IPS-NIHi11 (cell line): ENCODE measurements around the gene CDK17.
A peak's percentile ranks its signal among the peaks of the same experiment; 100 is the strongest.
"Not testable (repeated sequence)": the region's sequence is repeated elsewhere in the genome, so short reads cannot be mapped to it uniquely, and the experiment has no call there.

Source experiments
- DNase-seq: peaks from one replicate; pipeline ENCODE4 v3.0.0; 2012; ENCODE audit warnings: mixed read lengths, low spot score

CDK17 gene

GRCh38 chr12:96387981-96388380 lies 12.3 kb downstream of the CDK17 start:
- no peak for DNase-seq

- DNase-seq: no peak
Measured at GRCh38 chr12:96386794-96387193, 13.4 kb downstream of the CDK17 start.

- DNase-seq: no peak
Measured at GRCh38 chr12:96383991-96384390, 16.2 kb downstream of the CDK17 start.

GRCh38 chr12:96383371-96383770 lies 16.9 kb downstream of the CDK17 start:
- no peak for DNase-seq

- not testable (repeated sequence) for DNase-seq
Measured at GRCh38 chr12:96379743-96380142, 20.5 kb downstream of the CDK17 start.

GRCh38 chr12:96378319-96378718 lies 21.9 kb downstream of the CDK17 start:
- DNase-seq: no peak

GRCh38 chr12:96376865-96377264 lies 23.4 kb downstream of the CDK17 start:
- DNase-seq: no peak

- DNase-seq: no peak
Measured at GRCh38 chr12:96375841-96376604, 24.2 kb downstream of the CDK17 start.

- DNase-seq: no peak
Measured at GRCh38 chr12:96375170-96375569, 25.1 kb downstream of the CDK17 start.

- no peak for DNase-seq
Measured at GRCh38 chr12:96371790-96372699, 28.2 kb downstream of the CDK17 start.

- no peak for DNase-seq
Measured at GRCh38 chr12:96371138-96371789, 29.0 kb downstream of the CDK17 start.

GRCh38 chr12:96368687-96369086 lies 31.6 kb downstream of the CDK17 start:
- no peak for DNase-seq

- no peak for DNase-seq
Measured at GRCh38 chr12:96368233-96368632, 32.0 kb downstream of the CDK17 start.

- DNase-seq: no peak
Measured at GRCh38 chr12:96366381-96366654, 33.9 kb downstream of the CDK17 start.

GRCh38 chr12:96365604-96366380 lies 34.4 kb downstream of the CDK17 start:
- no peak for DNase-seq

GRCh38 chr12:96364092-96364700 lies 36.0 kb downstream of the CDK17 start:
- no peak for DNase-seq

GRCh38 chr12:96361074-96361473 lies 39.2 kb downstream of the CDK17 start:
- DNase-seq: no peak

GRCh38 chr12:96360550-96360949 lies 39.7 kb downstream of the CDK17 start:
- DNase-seq: no peak

GRCh38 chr12:96359328-96359727 lies 40.9 kb downstream of the CDK17 start:
- DNase-seq: peak; percentile 26

GRCh38 chr12:96356831-96357230 lies 43.4 kb downstream of the CDK17 start:
- DNase-seq: no peak

GRCh38 chr12:96354844-96355534 lies 45.2 kb downstream of the CDK17 start:
- DNase-seq: no peak
